HCT116 (cell line): ENCODE results near the gene IRF2. TPM values are rescaled to one million over a fixed set of nuclear protein-coding genes. Genes with fewer than 3 reads are reported as not detected.

ENCODE experiments used
- ATAC-seq: fragments of 200-7000 bp; cut with Tn5 transposase; 2 replicates; pipeline ENCODE4 v1.9.1; 2020; ENCODE audit warnings: mild to moderate bottlenecking, moderate library complexity
- BruUV-seq: library from RNA; stranded (reverse); fragments of 400-500 nt; replicated peaks from 2 replicates; lab custom pipeline; 2021; lab: Mats Ljungman, UMichigan
- CTCF ChIA-PET: fragments of 300-600 bp; sonication (Branson Sonifier 250); formaldehyde crosslinking; loops from one replicate; lab custom pipeline; 2021; ENCODE audit warnings: antibody characterized with exemption; lab: Charles Lee
- POLR2A ChIA-PET: fragments of 300-600, 350-600 bp; sonication (Branson Sonifier 250); formaldehyde crosslinking; loops from one replicate; lab custom pipeline; 2021; ENCODE audit warnings: antibody characterized with exemption; lab: Charles Lee
- RAD21 ChIA-PET, 2 experiments: fragments of 300-600 bp; sonication (Branson Sonifier 250); formaldehyde crosslinking; loops; one replicate each; lab custom pipeline; 2023; ENCODE audit warnings: low total read pairs in 2 of 2; ENCODE audit not compliant: uncharacterized antibody in 2 of 2, unreplicated experiment in 2 of 2, low non-redundant PET in 1 of 2; lab: Charles Lee
- DNase-seq: peaks from one replicate; pipeline ENCODE4 v3.0.0-alpha.2; 2010; ENCODE audit warnings: low read depth, low spot score
- H2AFZ ChIP-seq: fragments of 200-600 bp; shearing (Covaris generic), sonication (generic); 2 replicates; pipeline ENCODE4 v1.6.1; 2017; ENCODE audit warnings: low read depth, mixed run types, mixed read lengths, antibody characterized with exemption, low read length; ENCODE audit not compliant: poor library complexity, severe bottlenecking
- H3K27ac ChIP-seq: 2 replicates; pipeline ENCODE4 v1.5.1; 2012; ENCODE audit warnings: low read depth, low read length
- H3K27me3 ChIP-seq: fragments of 200-600 bp; sonication (generic); 2 replicates; pipeline ENCODE4 v1.6.1; 2016; ENCODE audit warnings: mixed run types, low read length, mixed read lengths; ENCODE audit not compliant: insufficient read depth
- H3K36me3 ChIP-seq, 2 experiments: fragments of 200-500 bp in 1 of 2; fragments of 200-600 bp in 1 of 2; sonication (Bioruptor generic) in 1 of 2; sonication (generic) in 1 of 2; 2 replicates each; pipeline versions ENCODE4 v1.5.1 to v1.6.1; 2014 to 2016; ENCODE audit warnings: low read length in 2 of 2, inconsistent platforms in 1 of 2, mixed read lengths in 1 of 2, mixed run types in 1 of 2; ENCODE audit not compliant: insufficient read depth in 2 of 2, control insufficient read depth in 1 of 2
- H3K4me1 ChIP-seq, 2 experiments: fragments of 200-600 bp in 1 of 2; sonication (generic) in 1 of 2; 2 replicates each; pipeline versions ENCODE4 v1.5.1 to v1.6.1; 2012 to 2017; ENCODE audit warnings: low read length in 2 of 2, inconsistent platforms in 1 of 2, mild to moderate bottlenecking in 1 of 2, mixed read lengths in 1 of 2, mixed run types in 1 of 2, moderate library complexity in 1 of 2; ENCODE audit not compliant: insufficient read depth in 2 of 2, control insufficient read depth in 1 of 2
- H3K4me2 ChIP-seq: fragments of 200-600 bp; sonication (generic); 2 replicates; pipeline ENCODE4 v1.6.1; 2017; ENCODE audit warnings: mixed run types, low read length, mixed read lengths
- H3K4me3 ChIP-seq, 2 experiments: fragments of 200-600 bp in 1 of 2; sonication (generic) in 1 of 2; replicated peaks in 1 of 2; 2 replicates each; pipeline ENCODE4 v1.5.1; 2011 to 2016; ENCODE audit warnings: low read length in 2 of 2, control low read depth in 1 of 2, low read depth in 1 of 2, mild to moderate bottlenecking in 1 of 2, mixed read lengths in 1 of 2, mixed run types in 1 of 2
- H3K79me2 ChIP-seq: fragments of 200-600 bp; sonication (generic); 2 replicates; pipeline ENCODE4 v1.6.1; 2017; ENCODE audit warnings: mild to moderate bottlenecking, mixed run types, low read length, moderate library complexity, mixed read lengths; ENCODE audit not compliant: insufficient read depth
- H3K9ac ChIP-seq: fragments of 200-600 bp; sonication (generic); 2 replicates; pipeline ENCODE4 v1.6.1; 2016; ENCODE audit warnings: low read length, mixed read lengths
- H3K9me2 ChIP-seq: fragments of 200-600 bp; sonication (generic), shearing (Covaris generic); 2 replicates; pipeline ENCODE4 v1.6.1; 2017; ENCODE audit warnings: mixed run types, mild to moderate bottlenecking, moderate library complexity; ENCODE audit not compliant: insufficient read depth
- H3K9me3 ChIP-seq, 2 experiments: fragments of 200-500 bp in 1 of 2; fragments of 200-600 bp in 1 of 2; sonication (Bioruptor generic) in 1 of 2; sonication (generic) in 1 of 2; 2 replicates each; pipeline ENCODE4 v1.6.1; 2014 to 2017; ENCODE audit warnings: low read length in 2 of 2, mixed read lengths in 2 of 2, inconsistent platforms in 1 of 2, low read depth in 1 of 2, mild to moderate bottlenecking in 1 of 2, mixed run types in 1 of 2, moderate library complexity in 1 of 2; ENCODE audit not compliant: control insufficient read depth in 1 of 2, insufficient read depth in 1 of 2
- H4K20me1 ChIP-seq: fragments of 200-600 bp; sonication (generic), shearing (Covaris generic); 2 replicates; pipeline ENCODE4 v1.6.1; 2017; ENCODE audit warnings: mixed run types, mild to moderate bottlenecking, moderate library complexity; ENCODE audit not compliant: insufficient read depth
- ATF3 ChIP-seq: IDR thresholded peaks from 2 replicates; pipeline ENCODE4 v1.6.1; 2012
- CBX3 ChIP-seq: IDR thresholded peaks from 2 replicates; pipeline ENCODE4 v1.6.1; 2012; ENCODE audit warnings: low read depth
- EGR1 ChIP-seq: IDR thresholded peaks from 2 replicates; pipeline ENCODE4 v1.6.1; 2012; ENCODE audit warnings: low read depth
- MAX ChIP-seq: IDR thresholded peaks from 2 replicates; pipeline ENCODE4 v1.6.1; 2012
- POLR2A ChIP-seq: IDR thresholded peaks from 2 replicates; pipeline ENCODE4 v1.7.0; 2011; ENCODE audit warnings: borderline replicate concordance; ENCODE audit not compliant: insufficient read depth, insufficient read length; ENCODE audit errors: extremely low read depth
- RAD21 ChIP-seq: IDR thresholded peaks from 2 replicates; pipeline ENCODE4 v1.6.1; 2012; ENCODE audit warnings: low read depth, mild to moderate bottlenecking
- SRF ChIP-seq: IDR thresholded peaks from 2 replicates; pipeline ENCODE4 v1.6.1; 2012; ENCODE audit warnings: low read depth
- ZBTB33 ChIP-seq: IDR thresholded peaks from 2 replicates; pipeline ENCODE4 v1.6.1; 2011; ENCODE audit warnings: mild to moderate bottlenecking, low read length, moderate library complexity; ENCODE audit not compliant: insufficient replicate concordance; ENCODE audit errors: extremely low read depth
- intact Hi-C: fragments of 100-400 bp; cut with micrococcal nuclease; formaldehyde crosslinking; loops from 2 replicates; pipeline ENCODE4 v1.10.0; 2022
- total RNA-seq: library from RNA; stranded (reverse); gene quantifications from one replicate; pipeline ENCODE4 v1.2.1, GENCODE V29; 2021; ENCODE audit not compliant: unreplicated experiment

The IRF2 gene
- total RNA-seq, 1 experiment from 2014 or later: 10.6 TPM

- POLR2A ChIA-PET: no interaction called here
Observed at GRCh38 chr4:184357165-184357564, 117.2 kb downstream of the IRF2 start.

More at GRCh38 chr4:184357165-184357564, 117.2 kb downstream of the IRF2 start:
- Histone ChIP-seq H3K4me2 (no peak overlapping the region), H3K9me3 (no peaks in the 10 kb centered on the region), H3K4me1 (peaks cover 0 to 7% of the 10 kb centered on the region in 2 experiments; a peak in 3 of 4 replicates), H2AFZ (no peak overlapping the region), H3K4me3 (no peak overlapping the region), H3K79me2 (no peaks in the 10 kb centered on the region), H3K9ac (no peak overlapping the region), H3K36me3 (no peaks in the 10 kb centered on the region), H3K27ac (no peak overlapping the region), H3K27me3 (no peaks in the 10 kb centered on the region), H3K9me2 (no peaks in the 10 kb centered on the region), H4K20me1 (no peaks in the 10 kb centered on the region)
- no TSS peak for BruUV-seq
- DNase-seq (no peak), ATAC-seq (no peak)
- TF ChIP-seq ATF3 (no peak), SRF (no peak), RAD21 (no peak), CBX3 (no peak), ZBTB33 (no peak), POLR2A (no peak), MAX (no peak), EGR1 (no peak)
- intact Hi-C loops: no loop called here
- ChIA-PET CTCF (no interaction called here), RAD21 (no interaction called here)
